Hepatocyte (in vitro differentiated cells): ENCODE results near the gene FBXL7. TPM values are rescaled to one million over a fixed set of nuclear protein-coding genes. Genes with fewer than 3 reads are reported as not detected.

Source experiments
- DNase-seq: peaks from one replicate; pipeline ENCODE4 v3.0.0-alpha.2; 2016; ENCODE audit warnings: low spot score
- H2AFZ ChIP-seq: fragments of 200-600 bp; sonication (generic); 2 replicates; pipeline ENCODE4 v1.6.0; 2016; ENCODE audit warnings: antibody characterized with exemption, mild to moderate bottlenecking
- H3K27ac ChIP-seq: fragments of 200-600 bp; sonication (generic); 2 replicates; pipeline ENCODE4 v1.5.1; 2016; ENCODE audit warnings: mild to moderate bottlenecking
- H3K27me3 ChIP-seq: fragments of 200-600 bp; sonication (generic); 2 replicates; pipeline ENCODE4 v1.6.1; 2016
- H3K36me3 ChIP-seq: fragments of 200-600 bp; sonication (generic); replicated peaks from 2 replicates; pipeline ENCODE4 v1.5.1; 2016; ENCODE audit warnings: low read depth; ENCODE audit not compliant: insufficient read depth
- H3K4me1 ChIP-seq: fragments of 200-600 bp; sonication (generic); 2 replicates; pipeline ENCODE4 v1.5.1; 2016; ENCODE audit warnings: mild to moderate bottlenecking, moderate library complexity; ENCODE audit not compliant: insufficient read depth
- H3K4me2 ChIP-seq: fragments of 200-600 bp; sonication (generic); 2 replicates; pipeline ENCODE4 v1.6.0; 2016
- H3K4me3 ChIP-seq: fragments of 200-600 bp; sonication (generic); 2 replicates; pipeline ENCODE4 v1.5.1; 2016; ENCODE audit warnings: mild to moderate bottlenecking
- H3K79me2 ChIP-seq: fragments of 200-600 bp; sonication (generic); 2 replicates; pipeline ENCODE4 v1.6.0; 2017; ENCODE audit warnings: mild to moderate bottlenecking
- H3K9me2 ChIP-seq: fragments of 200-600 bp; sonication (generic); replicated peaks from 2 replicates; pipeline ENCODE4 v1.6.0; 2017; ENCODE audit warnings: mild to moderate bottlenecking; ENCODE audit not compliant: insufficient read depth
- H3K9me3 ChIP-seq: fragments of 200-600 bp; sonication (generic); 2 replicates; pipeline ENCODE4 v1.5.1; 2016; ENCODE audit warnings: low read depth, mild to moderate bottlenecking
- H4K20me1 ChIP-seq: fragments of 200-600 bp; sonication (generic); 2 replicates; pipeline ENCODE4 v1.6.0; 2016; ENCODE audit warnings: mild to moderate bottlenecking; ENCODE audit not compliant: insufficient read depth, poor library complexity, severe bottlenecking
- CTCF ChIP-seq: fragments of 200-600 bp; sonication (generic); IDR thresholded peaks from 2 replicates; pipeline ENCODE4 v1.5.1; 2016; ENCODE audit warnings: antibody characterized with exemption, mild to moderate bottlenecking; ENCODE audit not compliant: poor library complexity
- EZH2 ChIP-seq: fragments of 200-600 bp; sonication (generic); IDR thresholded peaks from 2 replicates; pipeline ENCODE4 v1.6.1; 2016; ENCODE audit warnings: antibody characterized with exemption, mild to moderate bottlenecking, borderline replicate concordance
- EZH2phosphoT487 ChIP-seq: fragments of 200-600 bp; sonication (generic); IDR thresholded peaks from one replicate; pipeline ENCODE4 v1.6.1; 2018; ENCODE audit warnings: antibody characterized with exemption, mild to moderate bottlenecking, low read depth, moderate library complexity; ENCODE audit not compliant: unreplicated experiment, severe bottlenecking
- WGBS: methylation state at CpG from one replicate; pipeline ENCODE4 v1.1.6; 2016; ENCODE audit warnings: low lambda C conversion rate; ENCODE audit errors: missing lambda C conversion rate; 5-methylcytosine and 5-hydroxymethylcytosine counted together
- polyA plus RNA-seq: library from polyadenylated mRNA; unstranded; fragments of >200 nt; fragmentation: Nextera tagmentation; extraction: Ambion mirVana; gene quantifications from 2 replicates; pipeline ENCODE4 v1.2.1, GENCODE V29; 2016
- total RNA-seq: library from RNA; depleted of rRNA; stranded (reverse); fragments of >200 nt; gene quantifications from 2 replicates; pipeline ENCODE4 v1.2.3, GENCODE V29; 2014

FBXL7 gene
- total and polyA plus RNA-seq, 2 experiments from 2014 or later = 8.4 to 10.3 TPM

GRCh38 chr5:15585841-15586591 lies 86.0 kb downstream of the FBXL7 start:
- no peak overlapping the region for H3K27ac ChIP-seq
- TF ChIP-seq CTCF (no peak), EZH2phosphoT487 (no peak), EZH2 (no peak)
- 93% methylated on average over 1 of the region's 1 CpG for WGBS
- peaks cover 4% of the 10 kb centered on the region for H3K9me3 ChIP-seq
- H3K4me3 ChIP-seq = no peak overlapping the region
- no peaks in the 10 kb centered on the region for H3K36me3 ChIP-seq
- H3K27me3 ChIP-seq = no peaks in the 10 kb centered on the region
- no peaks in the 10 kb centered on the region for H3K9me2 ChIP-seq
- H4K20me1 ChIP-seq = no peaks in the 10 kb centered on the region
- no peak for DNase-seq
- H3K4me1 ChIP-seq = no peaks in the 10 kb centered on the region
- H2AFZ ChIP-seq = no peak overlapping the region
- H3K4me2 ChIP-seq = no peak overlapping the region
- H3K79me2 ChIP-seq = peaks cover 8% of the 10 kb centered on the region

DNA sequence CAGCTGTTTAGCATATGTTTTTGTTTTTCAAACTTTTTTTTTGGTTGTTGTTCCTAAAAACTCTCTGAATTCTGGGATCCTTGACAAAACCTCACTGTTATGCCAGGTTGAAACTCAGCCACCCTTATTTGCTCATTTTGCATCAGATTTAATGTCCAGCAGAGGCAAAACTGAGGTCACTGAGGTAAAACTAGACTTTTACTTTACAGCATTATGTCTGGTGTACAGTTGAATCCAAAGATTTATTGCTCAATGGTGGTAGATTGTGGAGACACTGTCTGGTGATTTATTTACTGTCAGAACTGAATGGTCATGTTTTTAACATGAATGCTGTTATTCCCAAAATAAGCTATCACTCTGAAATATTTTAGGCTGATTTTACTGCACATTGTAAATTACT lies 87.9 kb downstream of the FBXL7 start:
- H3K36me3 ChIP-seq = no peaks in the 10 kb centered on the region
- H3K4me2 ChIP-seq = no peak overlapping the region
- no peaks in the 10 kb centered on the region for H3K27me3 ChIP-seq
- no peaks in the 10 kb centered on the region for H4K20me1 ChIP-seq
- peaks cover 8% of the 10 kb centered on the region for H3K79me2 ChIP-seq
- H3K9me2 ChIP-seq = no peaks in the 10 kb centered on the region
- no peaks in the 10 kb centered on the region for H3K4me1 ChIP-seq
- no peak for DNase-seq
- no peak overlapping the region for H3K27ac ChIP-seq
- no peak overlapping the region for H3K4me3 ChIP-seq
- TF ChIP-seq EZH2 (no peak), CTCF (no peak), EZH2phosphoT487 (no peak)
- H2AFZ ChIP-seq = no peak overlapping the region
- peaks cover 4% of the 10 kb centered on the region for H3K9me3 ChIP-seq

DNA sequence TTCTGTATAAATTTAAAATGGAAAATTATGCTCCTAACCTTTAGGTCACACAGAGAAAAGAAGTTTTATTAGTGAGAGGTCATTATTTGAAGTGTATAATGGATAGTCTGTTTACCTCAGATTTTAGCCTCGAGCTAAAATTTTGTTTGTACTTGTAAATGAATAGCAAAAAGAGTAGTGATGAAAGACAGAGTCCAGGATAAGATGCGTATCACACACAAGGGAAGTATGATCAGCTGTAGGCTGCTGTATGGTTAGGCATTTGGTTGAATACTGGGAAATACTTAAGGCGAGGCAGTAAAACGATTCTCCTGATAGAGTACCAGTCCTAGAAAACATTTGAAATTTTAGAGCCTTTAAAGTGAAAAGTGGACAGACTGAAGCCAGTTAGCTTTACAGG lies 92.7 kb downstream of the FBXL7 start:
- peak; percentile 16 for DNase-seq
- no peak for TF ChIP-seq EZH2phosphoT487
- no peak for TF ChIP-seq CTCF
- no peak for TF ChIP-seq EZH2
- H3K79me2 ChIP-seq = peaks cover 21% of the 10 kb centered on the region
- H2AFZ ChIP-seq = no peak overlapping the region
- no peak overlapping the region for H3K4me3 ChIP-seq
- WGBS = 38% methylated on average over 4 of the region's 4 CpGs
- peak overlapping the region; percentile 30 for H3K4me2 ChIP-seq
- no peaks in the 10 kb centered on the region for H3K9me3 ChIP-seq
- no peaks in the 10 kb centered on the region for H3K27me3 ChIP-seq
- peaks cover 4% of the 10 kb centered on the region for H3K4me1 ChIP-seq
- no peaks in the 10 kb centered on the region for H3K9me2 ChIP-seq
- peak overlapping the region; percentile 70 for H3K27ac ChIP-seq
- H4K20me1 ChIP-seq = no peaks in the 10 kb centered on the region
- no peaks in the 10 kb centered on the region for H3K36me3 ChIP-seq
